Measurements from ENCODE around the gene GRHL1.

The GRHL1 gene

DNA sequence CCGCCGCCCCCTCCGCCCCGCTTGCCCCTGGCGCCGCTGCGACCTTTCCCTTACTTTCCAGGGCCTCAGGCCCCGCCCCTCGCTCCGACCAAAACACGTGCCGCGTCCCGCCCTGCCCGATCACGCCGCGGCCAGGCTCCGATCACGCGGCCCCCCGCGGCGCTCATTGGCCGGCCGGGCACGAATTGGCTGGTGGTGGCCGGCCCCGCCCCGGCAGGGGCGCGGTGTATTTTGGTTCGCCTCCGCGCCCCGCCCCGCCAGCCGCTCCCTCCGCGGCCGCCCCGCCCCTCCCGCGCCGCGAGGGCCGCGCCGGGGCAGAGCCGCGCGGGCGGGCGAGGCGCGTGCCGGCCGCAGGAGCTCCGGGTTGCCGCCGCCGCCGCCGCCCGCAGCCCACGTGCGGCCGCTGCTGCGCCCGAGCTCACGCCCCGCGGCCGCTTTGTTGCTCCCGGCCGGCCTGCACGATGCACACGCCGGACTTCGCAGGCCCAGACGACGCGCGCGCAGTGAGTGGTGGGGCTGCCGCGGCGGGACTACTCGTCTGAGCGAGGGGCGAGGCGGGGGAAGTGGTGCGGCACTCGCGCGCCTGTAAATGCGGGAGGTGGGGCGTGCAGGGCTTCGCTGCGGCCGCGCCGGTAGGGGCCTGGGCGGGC is 91.9 kb downstream of the GRHL1 start, which contains the start of gene KLF11:
TSS of gene KLF11 (plus strand) at position 295 of the 650 bp plus-strand sequence. CDS start at position 462, 167 bp downstream.
- peak; percentile 90 for DNase-seq

DNA sequence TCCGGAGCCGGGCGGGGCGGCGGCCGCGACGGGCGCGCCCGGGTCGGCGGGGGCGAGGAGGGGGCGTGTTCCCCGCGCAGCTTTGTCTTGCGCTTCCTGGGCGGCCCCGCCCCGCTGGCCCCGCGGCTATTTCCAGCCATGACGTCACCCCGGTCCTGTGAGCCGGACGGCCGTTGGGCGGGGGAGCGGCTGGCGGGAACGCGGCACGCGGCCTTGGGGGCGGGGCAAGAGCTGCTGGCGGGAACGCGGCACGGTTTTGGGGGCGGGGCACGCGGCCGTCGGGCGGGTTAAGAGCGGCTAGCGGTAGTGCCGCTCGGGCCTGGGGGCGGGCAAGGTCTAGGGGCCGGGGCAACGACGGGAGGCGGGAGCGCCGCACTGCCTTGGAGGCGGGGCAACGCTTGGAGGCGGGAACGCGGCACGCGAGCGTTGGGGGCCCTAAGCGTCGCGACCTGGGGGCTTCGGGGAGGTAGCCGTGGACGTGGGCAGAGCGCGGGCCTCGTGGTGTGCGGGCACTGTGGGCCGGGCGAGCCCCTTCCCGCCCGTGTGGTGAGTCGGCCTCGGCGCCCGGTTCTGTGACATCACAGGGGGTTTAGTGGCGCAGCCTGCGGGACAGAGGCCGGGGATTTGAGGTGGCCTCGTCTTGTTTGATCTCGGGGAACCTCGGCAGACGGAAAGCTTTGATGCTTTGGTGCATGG is 92.6 kb downstream of the GRHL1 start:
- DNase-seq, result peak; percentile 88

DNA sequence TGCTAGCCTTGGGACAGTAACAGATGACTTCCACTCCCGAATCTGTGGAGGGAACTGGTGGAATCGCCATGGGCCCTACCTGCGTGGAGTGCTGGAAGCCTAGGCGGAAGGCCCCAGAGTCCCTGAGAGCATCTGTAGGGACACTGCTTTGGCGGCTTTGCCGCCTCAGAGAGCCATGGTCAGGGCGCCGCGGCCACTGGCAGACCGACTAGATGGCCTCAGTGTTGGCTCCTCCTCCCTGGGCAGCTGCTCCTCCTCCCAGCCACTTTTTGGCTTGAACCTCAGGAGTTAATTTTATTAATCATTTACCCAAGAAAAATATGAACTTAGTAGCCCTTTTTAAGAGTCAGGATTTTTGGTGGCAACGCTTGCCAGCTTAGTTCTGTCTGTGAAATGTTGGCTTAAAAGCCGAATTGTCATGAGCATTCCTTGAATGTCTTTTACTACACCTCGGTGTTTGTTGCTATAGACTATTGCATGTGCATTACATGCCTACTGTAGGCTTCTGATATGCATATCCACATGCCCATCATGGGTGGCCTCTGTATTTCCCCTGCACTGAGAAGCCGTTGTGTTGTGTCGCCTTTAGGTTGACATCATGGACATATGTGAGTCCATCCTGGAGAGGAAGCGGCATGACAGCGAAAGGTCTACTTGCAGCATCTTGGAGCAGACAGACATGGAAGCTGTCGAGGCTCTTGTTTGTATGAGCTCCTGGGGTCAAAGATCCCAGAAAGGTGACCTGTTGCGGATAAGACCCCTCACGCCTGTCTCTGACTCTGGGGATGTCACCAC is 94.3 kb downstream of the GRHL1 start:
- DNase-seq, result no peak

- DNase-seq, result no peak
Observed at GRCh38 chr2:10046931-10047330, 95.4 kb downstream of the GRHL1 start.

DNA sequence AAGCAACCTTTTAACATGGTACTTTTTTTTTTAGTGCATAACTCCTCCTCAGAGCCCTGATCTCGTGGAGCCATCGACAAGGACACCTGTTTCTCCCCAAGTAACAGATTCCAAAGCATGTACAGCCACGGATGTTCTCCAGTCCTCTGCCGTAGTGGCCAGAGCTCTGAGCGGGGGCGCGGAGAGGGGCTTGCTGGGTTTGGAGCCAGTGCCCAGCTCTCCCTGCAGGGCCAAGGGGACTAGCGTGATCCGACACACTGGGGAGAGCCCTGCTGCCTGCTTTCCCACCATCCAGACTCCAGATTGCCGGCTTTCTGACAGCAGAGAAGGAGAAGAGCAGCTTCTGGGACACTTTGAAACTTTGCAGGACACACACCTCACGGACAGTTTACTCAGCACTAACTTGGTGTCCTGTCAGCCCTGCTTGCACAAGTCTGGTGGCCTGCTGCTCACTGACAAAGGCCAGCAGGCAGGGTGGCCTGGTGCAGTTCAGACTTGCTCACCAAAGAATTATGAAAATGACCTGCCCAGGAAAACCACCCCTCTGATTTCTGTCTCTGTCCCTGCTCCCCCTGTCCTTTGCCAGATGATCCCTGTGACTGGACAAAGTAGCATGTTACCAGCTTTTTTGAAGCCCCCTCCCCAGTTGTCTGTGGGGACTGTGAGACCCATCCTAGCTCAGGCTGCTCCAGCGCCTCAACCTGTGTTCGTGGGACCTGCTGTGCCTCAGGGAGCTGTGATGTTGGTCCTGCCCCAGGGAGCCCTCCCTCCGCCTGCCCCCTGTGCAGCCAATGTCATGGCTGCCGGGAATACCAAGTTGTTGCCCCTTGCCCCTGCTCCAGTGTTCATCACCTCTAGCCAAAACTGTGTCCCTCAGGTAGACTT is 96.4 kb downstream of the GRHL1 start:
- no peak for DNase-seq

DNA sequence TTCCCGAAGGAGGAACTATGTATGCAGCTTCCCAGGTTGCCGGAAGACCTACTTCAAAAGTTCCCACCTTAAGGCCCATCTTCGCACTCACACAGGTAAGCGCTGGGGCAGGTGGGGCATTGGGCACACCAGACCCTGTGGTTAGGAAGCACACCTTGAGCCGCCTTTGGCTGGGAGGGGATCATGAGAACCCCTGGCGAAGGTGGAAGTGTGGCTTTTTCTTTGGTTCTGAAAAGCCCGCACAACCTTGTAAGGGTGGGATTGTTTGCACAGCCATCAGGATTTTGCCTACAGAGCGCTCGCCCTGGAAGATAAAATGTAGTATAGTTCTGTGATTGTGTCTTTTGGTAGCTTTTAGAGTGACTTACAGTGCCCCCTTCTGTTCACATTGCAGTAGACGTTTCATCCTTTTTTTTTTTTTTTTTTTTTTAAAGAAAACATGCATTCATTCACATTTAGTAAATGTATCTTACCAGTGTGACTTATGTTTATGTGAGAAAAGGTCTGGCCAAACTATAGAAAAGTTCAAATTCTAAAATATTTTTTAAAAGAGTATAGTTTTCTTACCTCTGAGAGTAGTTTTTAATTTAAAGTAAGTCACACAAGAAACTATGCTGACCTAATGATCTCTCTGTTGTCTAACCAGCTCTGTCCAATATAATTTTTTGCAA is 97.1 kb downstream of the GRHL1 start:
- peak; percentile 59 for DNase-seq

Data from fibroblast of skin of abdomen (primary cell).